GM12872 (cell line): ENCODE data around the gene EZR.

ENCODE experiments used
- CTCF ChIP-seq: IDR thresholded peaks from 3 replicates; pipeline ENCODE4 v1.5.1; 2011; ENCODE audit warnings: low read depth, mild to moderate bottlenecking, low read length, moderate library complexity; ENCODE audit not compliant: insufficient read depth

The EZR gene

GRCh38 chr6:158766621-158767455, 52.3 kb downstream of the EZR start:
- no peak for TF ChIP-seq CTCF

GRCh38 chr6:158765499-158766068, 53.6 kb downstream of the EZR start:
- no peak for TF ChIP-seq CTCF

GRCh38 chr6:158764926-158765325, 54.2 kb downstream of the EZR start:
- TF ChIP-seq CTCF: no peak

- no peak for TF ChIP-seq CTCF
Measured at GRCh38 chr6:158764183-158764849, 54.9 kb downstream of the EZR start.

- no peak for TF ChIP-seq CTCF
Measured at GRCh38 chr6:158763434-158764182, 55.6 kb downstream of the EZR start.

GRCh38 chr6:158762787-158763433, 56.3 kb downstream of the EZR start:
- no peak for TF ChIP-seq CTCF
